ENCODE measurements around the gene THSD4. TPM values are rescaled to one million over a fixed set of nuclear protein-coding genes. Genes with fewer than 3 reads are reported as not detected.

THSD4 gene
- total and polyA plus RNA-seq, 2 of the 8 experiments (the other 6 are each of a cell fraction or from before 2014, with no cell fraction given) = 2.5 to 6.2 TPM

- Histone ChIP-seq H2BK5ac (ENCODE audit: low read depth, low read length) (no peak overlapping the region), H2AK5ac (ENCODE audit: low read depth, low read length) (no peak overlapping the region), H3K56ac (replicated peaks; ENCODE audit: insufficient read length, low read depth, low read length) (no peak overlapping the region), H3K4me3 (ENCODE audit: extremely low read depth in 1 of 4, insufficient read depth in 2 of 4, low read depth in 3 of 4, low read length in 4 of 4) (no peak overlapping the region), H4K91ac (replicated peaks; ENCODE audit: insufficient read length, low read length) (no peak overlapping the region), H3K4me1 (replicated peaks in 1 of 4; ENCODE audit: control insufficient read depth in 3 of 4, insufficient read depth in 4 of 4, low read length in 3 of 4) (no peaks in the 10 kb centered on the region), H2AFZ (ENCODE audit: low read length) (no peak overlapping the region), H2BK120ac (replicated peaks; ENCODE audit: low read depth, low read length) (no peak overlapping the region), H3K9ac (replicated peaks in 1 of 4; ENCODE audit: extremely low read depth in 1 of 4, low read depth in 3 of 4, low read length in 3 of 4) (no peak overlapping the region), H3K4ac (replicated peaks; ENCODE audit: insufficient read length, low read depth, low read length) (no peak overlapping the region), H3K23me2 (ENCODE audit: low read depth, low read length) (no peaks in the 10 kb centered on the region), H3K14ac (ENCODE audit: insufficient read length) (no peak overlapping the region), H3K79me2 (ENCODE audit: control insufficient read depth in 1 of 2, insufficient read depth in 2 of 2, low read length in 2 of 2) (no peaks in the 10 kb centered on the region), H2BK15ac (ENCODE audit: low read length) (no peak overlapping the region), H3K27me3 (replicated peaks in 1 of 4; ENCODE audit: control insufficient read depth in 3 of 4, extremely low read depth in 1 of 4, insufficient read depth in 3 of 4, low read length in 3 of 4) (no peaks in the 10 kb centered on the region), H3K23ac (ENCODE audit: insufficient read length) (no peak overlapping the region), H3K27ac (ENCODE audit: low read depth, low read length) (no peak overlapping the region), H2BK20ac (ENCODE audit: low read length) (no peak overlapping the region), H4K8ac (ENCODE audit: extremely low read depth, insufficient read depth, low read length) (no peak overlapping the region), H4K20me1 (replicated peaks in 1 of 2; ENCODE audit: control insufficient read depth in 1 of 2, insufficient read depth in 2 of 2, low read length in 2 of 2) (peaks cover 0 to 3% of the 10 kb centered on the region in 2 experiments), H3K18ac (ENCODE audit: extremely low read depth, low read length) (no peak overlapping the region), H3K36me3 (ENCODE audit: control insufficient read depth in 2 of 4, insufficient read depth in 4 of 4, low read length in 3 of 4) (no peaks in the 10 kb centered on the region), H3K79me1 (ENCODE audit: low read depth, low read length) (no peaks in the 10 kb centered on the region), H3K9me3 (ENCODE audit: insufficient read depth in 2 of 2, low read depth in 1 of 2, low read length in 1 of 2) (no peaks in the 10 kb centered on the region; a peak in 1 of 4 replicates), H4K5ac (ENCODE audit: insufficient read length, low read depth, low read length) (no peak overlapping the region), H3K4me2 (ENCODE audit: insufficient read depth in 1 of 2, low read depth in 2 of 2, low read length in 2 of 2) (no peak overlapping the region), H2BK12ac (ENCODE audit: low read depth, low read length) (no peak overlapping the region)
- POLR2A ChIA-PET (ENCODE audit: partially characterized antibody) = no interaction called here
- WGBS, 2 experiments (ENCODE audit: extremely low coverage in 1 of 2, insufficient coverage in 1 of 2, insufficient read length in 1 of 2, insufficient replicate concordance in 2 of 2, low coverage in 1 of 2, low lambda C conversion rate in 2 of 2, missing lambda C conversion rate in 1 of 2) = 96% methylated on average over 12 of the region's 14 CpGs; no CpG with 5 or more reads in 1 of the 2 experiments
- CTCF ChIA-PET (ENCODE audit: partially characterized antibody) = no interaction called here
- no peak for TF ChIP-seq ATF2 (IDR thresholded peaks at IDR 0.05; ENCODE audit: low read length)
- TF ChIP-seq RNF2 (IDR thresholded peaks at IDR 0.05; ENCODE audit: borderline replicate concordance, low read depth, low read length, missing control alignments, poor library complexity, severe bottlenecking) = no peak
- TF ChIP-seq BRCA1 (IDR thresholded peaks at IDR 0.05; ENCODE audit: low read depth, low read length) = no peak
- no peak for TF ChIP-seq CEBPB (IDR thresholded peaks at IDR 0.05; ENCODE audit: low read depth, low read length)
- FAIRE-seq (no peak), DNase-seq (ENCODE audit: low read depth in 1 of 2, low spot score in 2 of 2) (no peak)
Measured at GRCh38 chr15:71749500-71749899, 634.2 kb downstream of the THSD4 start.

Data from H1 (cell line).